ENCODE results near the gene CHCHD6.

CHCHD6 gene

GRCh38 chr3:126684218-126684751 lies 19.8 kb upstream of the CHCHD6 start:
- TF ChIP-seq ZNF384 (IDR thresholded peaks at IDR 0.05) (peak; percentile 70), ELF4 (IDR thresholded peaks at IDR 0.05) (no peak)
- DNase-seq (ENCODE audit: extremely low spot score): no peak
- ChIA-PET CTCF (no interaction called here), POLR2A (no interaction called here)

- TF ChIP-seq FOXK2 (IDR thresholded peaks at IDR 0.05) (no peak), ZNF384 (IDR thresholded peaks at IDR 0.05) (no peak), SUZ12 (IDR thresholded peaks at IDR 0.05) (no peak), TARDBP (IDR thresholded peaks at IDR 0.05) (no peak), SP1 (IDR thresholded peaks at IDR 0.05) (no peak)
- ChIA-PET CTCF (no interaction called here), POLR2A (no interaction called here)
- DNase-seq (ENCODE audit: extremely low spot score): no peak
Measured at GRCh38 chr3:126685021-126685420, 19.0 kb upstream of the CHCHD6 start.

GRCh38 chr3:126685493-126685892 lies 18.5 kb upstream of the CHCHD6 start:
- ChIA-PET POLR2A (no interaction called here), CTCF (no interaction called here)
- TF ChIP-seq CTBP1 (IDR thresholded peaks at IDR 0.05; ENCODE audit: borderline replicate concordance) (no peak), SP1 (IDR thresholded peaks at IDR 0.05) (no peak), BHLHE40 (IDR thresholded peaks at IDR 0.05; ENCODE audit: borderline replicate concordance) (no peak), TARDBP (IDR thresholded peaks at IDR 0.05) (no peak), NFRKB (IDR thresholded peaks at IDR 0.05) (no peak), FOXK2 (IDR thresholded peaks at IDR 0.05) (no peak), L3MBTL2 (conservative IDR thresholded peaks at IDR 0.05) (no peak), ZNF384 (IDR thresholded peaks at IDR 0.05) (no peak), FOXA1 (IDR thresholded peaks at IDR 0.05) (no peak), HDGF (IDR thresholded peaks at IDR 0.05; ENCODE audit: borderline replicate concordance) (no peak), ELF4 (IDR thresholded peaks at IDR 0.05) (no peak), ARNT (IDR thresholded peaks at IDR 0.05) (no peak), PKNOX1 (IDR thresholded peaks at IDR 0.05) (no peak), FOXM1 (IDR thresholded peaks at IDR 0.05; ENCODE audit: borderline replicate concordance) (no peak), SUZ12 (IDR thresholded peaks at IDR 0.05) (no peak), LEF1 (IDR thresholded peaks at IDR 0.05; ENCODE audit: borderline replicate concordance) (no peak)
- no peak for DNase-seq (ENCODE audit: extremely low spot score)

GRCh38 chr3:126691765-126692164 lies 12.3 kb upstream of the CHCHD6 start:
- CTCF ChIA-PET: interaction anchor here (1.0 kb wide), 1 partner anchor 12 kb away, joined by 3 read pairs; no protein-coding TSS in a partner anchor
- TF ChIP-seq ELF4 (IDR thresholded peaks at IDR 0.05): no peak
- TF ChIP-seq HDGF (IDR thresholded peaks at IDR 0.05; ENCODE audit: borderline replicate concordance): no peak
- no peak for TF ChIP-seq FOXM1 (IDR thresholded peaks at IDR 0.05; ENCODE audit: borderline replicate concordance)
- TF ChIP-seq CTBP1 (IDR thresholded peaks at IDR 0.05; ENCODE audit: borderline replicate concordance): no peak
- no peak for TF ChIP-seq ZNF384 (IDR thresholded peaks at IDR 0.05)
- TF ChIP-seq NFRKB (IDR thresholded peaks at IDR 0.05): no peak
- no peak for TF ChIP-seq PKNOX1 (IDR thresholded peaks at IDR 0.05)
- TF ChIP-seq SP1 (IDR thresholded peaks at IDR 0.05): no peak
- no peak for TF ChIP-seq L3MBTL2 (conservative IDR thresholded peaks at IDR 0.05)
- no peak for TF ChIP-seq FOXK2 (IDR thresholded peaks at IDR 0.05)
- TF ChIP-seq TARDBP (IDR thresholded peaks at IDR 0.05): no peak
- no peak for TF ChIP-seq LEF1 (IDR thresholded peaks at IDR 0.05; ENCODE audit: borderline replicate concordance)
- no peak for TF ChIP-seq BHLHE40 (IDR thresholded peaks at IDR 0.05; ENCODE audit: borderline replicate concordance)
- no peak for TF ChIP-seq ARNT (IDR thresholded peaks at IDR 0.05)
- no peak for TF ChIP-seq SUZ12 (IDR thresholded peaks at IDR 0.05)
- no peak for TF ChIP-seq FOXA1 (IDR thresholded peaks at IDR 0.05)
- POLR2A ChIA-PET: interaction anchor here (1.0 kb wide), 1 partner anchor 12 kb away, joined by 4 read pairs; the partner anchor contains the start of gene CHCHD6
- DNase-seq (ENCODE audit: extremely low spot score): no peak

GRCh38 chr3:126692858-126693257 lies 11.2 kb upstream of the CHCHD6 start:
- TF ChIP-seq LEF1 (IDR thresholded peaks at IDR 0.05; ENCODE audit: borderline replicate concordance): no peak
- no peak for TF ChIP-seq ELF4 (IDR thresholded peaks at IDR 0.05)
- no peak for TF ChIP-seq SUZ12 (IDR thresholded peaks at IDR 0.05)
- no peak for TF ChIP-seq HDGF (IDR thresholded peaks at IDR 0.05; ENCODE audit: borderline replicate concordance)
- TF ChIP-seq CTBP1 (IDR thresholded peaks at IDR 0.05; ENCODE audit: borderline replicate concordance): no peak
- no peak for TF ChIP-seq TARDBP (IDR thresholded peaks at IDR 0.05)
- TF ChIP-seq PKNOX1 (IDR thresholded peaks at IDR 0.05): no peak
- TF ChIP-seq NFRKB (IDR thresholded peaks at IDR 0.05): no peak
- TF ChIP-seq FOXA1 (IDR thresholded peaks at IDR 0.05): no peak
- TF ChIP-seq FOXK2 (IDR thresholded peaks at IDR 0.05): no peak
- TF ChIP-seq L3MBTL2 (conservative IDR thresholded peaks at IDR 0.05): no peak
- no peak for TF ChIP-seq ZNF384 (IDR thresholded peaks at IDR 0.05)
- TF ChIP-seq FOXM1 (IDR thresholded peaks at IDR 0.05; ENCODE audit: borderline replicate concordance): no peak
- TF ChIP-seq SP1 (IDR thresholded peaks at IDR 0.05): no peak
- no peak for TF ChIP-seq ARNT (IDR thresholded peaks at IDR 0.05)
- POLR2A ChIA-PET: no interaction called here
- CTCF ChIA-PET: interaction anchor here (0.7 to 1.0 kb wide), 2 partner anchors 10 to 13 kb away, joined by 3 read pairs; no protein-coding TSS in a partner anchor
- DNase-seq (ENCODE audit: extremely low spot score): no peak

GRCh38 chr3:126693921-126694320 lies 10.1 kb upstream of the CHCHD6 start:
- DNase-seq (ENCODE audit: extremely low spot score): no peak
- TF ChIP-seq HDGF (IDR thresholded peaks at IDR 0.05; ENCODE audit: borderline replicate concordance) (no peak), L3MBTL2 (conservative IDR thresholded peaks at IDR 0.05) (no peak), NFRKB (IDR thresholded peaks at IDR 0.05) (no peak), TARDBP (IDR thresholded peaks at IDR 0.05) (no peak), BHLHE40 (IDR thresholded peaks at IDR 0.05; ENCODE audit: borderline replicate concordance) (no peak), CTBP1 (IDR thresholded peaks at IDR 0.05; ENCODE audit: borderline replicate concordance) (no peak), FOXA1 (IDR thresholded peaks at IDR 0.05) (no peak), ARNT (IDR thresholded peaks at IDR 0.05) (no peak), LEF1 (IDR thresholded peaks at IDR 0.05; ENCODE audit: borderline replicate concordance) (no peak), ELF4 (IDR thresholded peaks at IDR 0.05) (no peak), FOXK2 (IDR thresholded peaks at IDR 0.05) (no peak), ZNF384 (IDR thresholded peaks at IDR 0.05) (no peak), SUZ12 (IDR thresholded peaks at IDR 0.05) (no peak), SP1 (IDR thresholded peaks at IDR 0.05) (no peak)
- POLR2A ChIA-PET: no interaction called here
- CTCF ChIA-PET: no interaction called here

Data from HEK293T (cell line).